ENCODE results near the gene EFCAB8.
"Not testable (repeated sequence)": the region's sequence is repeated elsewhere in the genome, so short reads cannot be mapped to it uniquely, and the experiment has no call there.

EFCAB8 gene

GRCh38 chr20:32912688-32913087 is 54.0 kb downstream of the EFCAB8 start:
- DNase-seq, result no peak

GRCh38 chr20:32914031-32914430 is 55.3 kb downstream of the EFCAB8 start:
- no peak for DNase-seq

GRCh38 chr20:32917191-32917950 is 58.6 kb downstream of the EFCAB8 start:
- DNase-seq, result no peak

- DNase-seq, result no peak
Observed at GRCh38 chr20:32918296-32918695, 59.6 kb downstream of the EFCAB8 start.

- no peak for DNase-seq
Observed at GRCh38 chr20:32918751-32919150, 60.0 kb downstream of the EFCAB8 start.

- no peak for DNase-seq
Observed at GRCh38 chr20:32920066-32920465, 61.3 kb downstream of the EFCAB8 start.

GRCh38 chr20:32920530-32921298 is 62.0 kb downstream of the EFCAB8 start:
- DNase-seq, result no peak

- DNase-seq, result no peak
Observed at GRCh38 chr20:32922466-32922865, 63.7 kb downstream of the EFCAB8 start.

- no peak for DNase-seq
Observed at GRCh38 chr20:32924781-32925180, 66.1 kb downstream of the EFCAB8 start.

- DNase-seq, result no peak
Observed at GRCh38 chr20:32925481-32926196, 66.9 kb downstream of the EFCAB8 start.

GRCh38 chr20:32929162-32929561 is 70.4 kb downstream of the EFCAB8 start:
- DNase-seq, result no peak

- DNase-seq, result no peak
Observed at GRCh38 chr20:32930181-32930580, 71.5 kb downstream of the EFCAB8 start.

GRCh38 chr20:32930701-32931100 is 72.0 kb downstream of the EFCAB8 start:
- DNase-seq, result no peak

GRCh38 chr20:32934580-32934979 is 75.9 kb downstream of the EFCAB8 start:
- DNase-seq, result no peak

- no peak for DNase-seq
Observed at GRCh38 chr20:32941155-32941885, 82.6 kb downstream of the EFCAB8 start.

GRCh38 chr20:32943490-32944052 is 84.8 kb downstream of the EFCAB8 start:
- no peak for DNase-seq

- DNase-seq, result no peak
Observed at GRCh38 chr20:32945710-32946221, 87.0 kb downstream of the EFCAB8 start.

GRCh38 chr20:32946629-32947028 is 87.9 kb downstream of the EFCAB8 start:
- no peak for DNase-seq

- not testable (repeated sequence) for DNase-seq
Observed at GRCh38 chr20:32950539-32950938, 91.8 kb downstream of the EFCAB8 start.

GRCh38 chr20:32957459-32957858 is 98.7 kb downstream of the EFCAB8 start:
- DNase-seq, result no peak

- no peak for DNase-seq
Observed at GRCh38 chr20:32958574-32958973, 99.9 kb downstream of the EFCAB8 start.

Measured in CD4-positive, alpha-beta T cell treated with Interferon gamma for 1 hour (primary cell).